ENCODE results near the gene PALS1.
"Not testable (repeated sequence)": the region's sequence is repeated elsewhere in the genome, so short reads cannot be mapped to it uniquely, and the experiment has no call there.

The PALS1 gene

DNA sequence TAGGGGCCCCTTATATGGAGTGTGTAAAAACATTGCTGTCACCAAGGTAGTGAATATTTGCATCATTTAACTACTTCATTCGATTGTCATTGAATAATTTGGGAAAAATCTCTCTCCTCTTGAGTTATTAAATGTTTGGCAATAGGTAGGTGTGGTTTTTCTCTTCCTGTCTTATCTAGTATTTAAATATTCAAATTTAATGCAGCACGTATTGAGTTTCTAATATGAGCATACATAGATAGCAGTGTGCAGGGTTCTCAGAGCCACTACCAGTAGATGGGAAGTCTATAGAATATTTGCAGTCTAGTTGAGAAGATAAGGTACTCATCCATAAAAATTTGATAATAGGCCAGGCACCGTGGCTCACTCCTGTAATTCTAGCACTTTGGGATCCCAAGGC, 16.7 kb downstream of the PALS1 start:
- DNase-seq (ENCODE audit: low read depth in 2 of 2, low spot score in 1 of 2) = no peak

DNA sequence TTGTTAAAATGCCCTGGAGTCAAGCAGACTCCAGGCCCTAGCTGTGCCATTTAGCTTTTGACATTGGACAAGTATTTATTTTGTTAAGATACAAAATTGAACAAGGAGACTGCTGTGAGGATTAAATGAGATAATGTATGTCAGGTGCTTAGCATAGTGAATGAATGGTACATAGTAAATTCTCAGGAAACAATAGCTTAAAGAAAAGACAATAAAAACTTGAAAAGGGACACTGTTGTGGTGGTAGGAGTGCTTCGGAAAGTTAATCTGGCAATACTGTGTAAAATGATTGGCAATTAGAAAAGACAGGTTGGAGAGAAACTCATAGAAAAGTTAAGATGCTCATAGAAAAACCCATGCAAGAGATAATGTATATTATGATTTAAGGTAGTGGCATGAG, 19.7 kb downstream of the PALS1 start:
- DNase-seq (ENCODE audit: low read depth in 2 of 2, low spot score in 1 of 2) = no peak

DNA sequence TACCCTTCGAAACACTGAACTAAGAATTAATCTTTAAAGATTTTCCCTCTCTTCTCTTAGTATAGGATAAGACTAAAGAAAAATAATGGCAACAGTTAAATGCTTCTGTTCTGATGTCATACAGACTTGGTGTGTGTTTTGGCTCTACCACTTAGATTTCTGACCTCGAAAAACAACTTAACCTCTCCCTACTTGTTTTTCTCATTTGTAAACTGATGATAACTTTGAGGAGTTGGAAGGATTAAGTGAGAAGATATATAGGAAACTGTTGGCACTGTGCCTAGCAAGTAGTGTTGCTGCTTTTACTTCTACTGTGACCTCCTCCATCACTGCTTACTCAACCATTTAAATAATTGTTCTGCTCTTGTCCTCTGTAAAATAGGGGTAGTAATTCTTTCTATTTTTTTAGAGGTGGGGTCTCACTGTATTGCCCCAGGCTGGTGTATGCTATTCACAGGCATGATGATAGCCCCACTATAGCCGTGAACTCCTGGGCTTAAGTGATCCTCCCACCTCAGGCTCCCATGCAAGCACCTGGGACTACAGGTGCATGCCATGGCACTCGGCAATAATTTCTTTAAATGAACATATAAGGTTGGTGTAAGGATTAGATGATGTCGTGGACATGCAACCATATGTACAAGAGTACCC, 22.4 kb downstream of the PALS1 start:
- DNase-seq (ENCODE audit: low read depth in 2 of 2, low spot score in 1 of 2) = no peak

DNA sequence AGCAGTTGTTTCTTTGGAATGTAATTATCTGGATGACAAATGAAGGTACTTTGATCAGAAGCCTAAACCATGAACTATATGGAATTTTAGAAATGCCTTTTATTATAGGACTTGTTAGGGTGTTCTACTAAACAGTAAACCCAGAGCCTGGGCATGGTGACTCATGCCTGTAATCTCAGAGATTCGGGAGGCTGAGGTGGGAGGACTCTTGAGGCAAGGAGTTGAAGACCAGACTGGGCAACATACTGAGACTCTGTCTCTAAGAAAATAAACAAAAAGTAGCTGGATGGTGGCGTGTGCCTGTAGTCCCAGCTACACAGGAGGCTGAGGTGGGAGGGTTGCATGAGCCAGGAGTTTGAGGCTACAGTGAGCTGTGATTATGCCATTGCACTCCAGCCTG, 23.9 kb downstream of the PALS1 start:
- no peak for DNase-seq (ENCODE audit: low read depth in 2 of 2, low spot score in 1 of 2)

DNA sequence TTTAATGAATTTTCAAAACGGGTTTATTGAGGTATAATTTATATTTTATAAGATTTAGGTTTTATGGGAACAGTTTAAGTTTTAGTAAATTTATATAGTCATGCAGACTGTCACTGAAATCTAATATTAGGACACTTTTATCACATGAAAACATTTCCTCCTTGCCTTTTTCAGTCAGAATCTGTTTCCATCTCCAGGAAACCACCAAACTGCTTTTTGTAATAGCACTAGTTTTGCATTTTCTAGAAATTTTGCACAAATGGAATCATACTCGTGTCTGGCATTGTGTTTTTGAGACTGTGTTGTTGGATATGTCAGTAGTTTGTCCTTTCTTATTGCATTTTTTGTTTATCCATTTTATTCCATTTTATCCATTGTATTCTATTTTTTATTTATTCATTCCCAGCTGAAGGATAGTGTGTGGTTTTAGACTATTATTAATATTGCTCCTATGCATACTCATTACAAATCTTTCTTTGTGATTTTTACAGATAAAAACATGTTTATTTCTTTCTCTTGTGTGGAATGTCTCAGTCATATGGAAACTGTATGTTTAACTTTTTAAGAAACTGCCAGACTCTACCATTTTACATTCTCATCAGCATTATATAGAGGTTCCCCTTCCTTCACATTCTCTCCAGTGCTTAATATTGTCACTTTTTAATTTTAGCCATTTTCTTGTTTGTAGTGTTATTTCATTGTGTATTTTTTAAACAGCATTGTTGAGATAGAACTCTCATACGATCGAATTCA, 26.5 kb downstream of the PALS1 start:
- no peak for DNase-seq (ENCODE audit: low read depth in 2 of 2, low spot score in 1 of 2)

DNA sequence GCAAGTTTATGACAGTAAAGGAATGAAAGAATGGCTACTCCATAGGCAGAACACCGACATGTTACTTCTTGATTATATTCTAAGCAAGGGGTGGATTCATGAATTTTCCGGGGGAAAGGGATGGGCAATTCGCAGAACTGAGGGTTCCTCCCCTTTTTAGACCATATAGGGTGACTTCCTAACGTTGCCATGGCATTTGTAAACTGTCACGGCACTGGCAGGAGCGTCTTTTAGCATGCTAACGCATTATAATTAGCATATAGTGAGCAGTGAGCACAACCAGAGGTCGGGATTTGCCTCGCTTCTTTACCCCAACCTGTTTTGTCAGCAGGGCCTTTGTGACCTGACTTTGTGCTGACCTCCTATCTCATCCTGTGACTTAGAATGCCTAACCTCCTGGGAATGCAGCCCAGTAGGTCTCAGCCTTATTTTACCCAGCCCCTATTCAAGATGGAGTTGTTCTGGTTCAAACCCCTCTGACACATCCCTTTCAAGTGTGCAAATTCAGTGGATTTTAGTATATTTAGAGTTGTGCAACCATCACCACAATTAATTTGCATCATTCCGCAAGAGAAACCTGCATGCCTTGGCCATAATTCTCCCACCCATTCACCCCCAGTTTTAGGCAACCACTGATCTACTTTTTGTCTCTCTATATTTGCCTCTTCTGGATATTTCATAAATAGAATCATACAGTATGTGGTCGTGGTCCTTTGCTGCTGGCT, 27.4 kb downstream of the PALS1 start:
- no peak for DNase-seq (ENCODE audit: low read depth in 2 of 2, low spot score in 1 of 2)

DNA sequence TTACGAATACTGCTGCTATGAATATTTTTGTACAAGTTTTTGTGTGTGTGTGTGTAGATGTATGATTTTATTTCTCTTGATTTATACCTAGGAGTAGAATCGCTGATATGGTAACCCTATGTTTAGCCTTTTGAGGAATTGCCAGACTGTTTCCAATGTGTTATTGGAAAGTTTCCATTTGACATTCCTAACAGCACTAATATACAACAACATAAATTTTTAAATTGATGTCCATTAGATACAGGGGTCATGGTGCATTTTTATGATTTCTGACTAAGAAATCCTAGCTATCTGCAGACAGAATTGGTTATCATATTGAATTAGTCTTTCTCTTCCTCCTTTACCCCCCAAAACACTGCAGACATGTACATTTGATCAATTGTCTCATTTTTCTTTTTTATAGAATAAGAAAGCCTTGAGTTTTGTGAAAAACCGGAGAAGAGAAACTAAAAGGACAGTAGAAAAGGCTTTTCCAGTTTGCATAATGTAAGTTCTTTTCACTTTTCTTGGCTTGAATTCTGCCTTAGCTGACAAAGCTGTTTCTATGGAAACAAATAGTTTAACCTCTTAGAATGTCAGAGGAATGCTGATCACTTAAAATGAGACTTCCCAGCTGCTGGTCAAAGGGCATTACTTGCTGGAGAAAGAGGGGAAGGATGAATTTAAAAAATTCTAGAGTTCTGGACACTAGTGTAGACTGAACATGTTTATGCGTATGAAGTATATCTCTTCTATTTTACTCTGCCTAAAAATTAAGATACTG, 28.2 kb downstream of the PALS1 start:
- DNase-seq (ENCODE audit: low read depth in 2 of 2, low spot score in 1 of 2) = no peak

DNA sequence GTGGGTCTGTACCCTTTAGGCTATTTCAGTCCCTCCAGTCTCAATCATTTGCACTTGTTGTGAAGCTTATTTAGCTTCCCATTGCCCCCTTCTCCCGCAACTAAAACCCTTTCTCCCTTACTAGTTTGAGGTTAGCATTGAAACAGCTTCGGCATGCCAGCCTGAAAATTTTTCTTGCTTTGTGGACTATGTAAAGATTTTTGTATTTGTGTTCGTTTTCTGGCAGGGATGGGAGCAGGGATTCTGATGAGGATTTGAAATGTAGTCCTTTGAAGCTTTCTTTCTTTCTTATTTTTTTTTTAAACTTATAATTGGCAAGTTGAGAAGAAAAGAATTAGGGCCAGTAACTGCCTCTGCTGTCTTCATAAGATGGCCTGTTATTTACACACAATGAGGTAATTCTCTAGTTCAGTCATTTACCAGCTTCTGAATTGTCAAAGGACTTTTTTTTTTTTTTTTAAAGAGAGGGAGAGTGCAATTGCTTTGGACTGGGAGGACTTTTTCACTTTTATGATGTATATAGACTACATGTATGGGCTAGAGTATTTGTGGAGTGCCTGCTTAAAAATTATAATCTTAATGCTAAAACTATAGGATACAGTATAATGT, 29.0 kb downstream of the PALS1 start:
- no peak for DNase-seq (ENCODE audit: low read depth in 2 of 2, low spot score in 1 of 2)

DNA sequence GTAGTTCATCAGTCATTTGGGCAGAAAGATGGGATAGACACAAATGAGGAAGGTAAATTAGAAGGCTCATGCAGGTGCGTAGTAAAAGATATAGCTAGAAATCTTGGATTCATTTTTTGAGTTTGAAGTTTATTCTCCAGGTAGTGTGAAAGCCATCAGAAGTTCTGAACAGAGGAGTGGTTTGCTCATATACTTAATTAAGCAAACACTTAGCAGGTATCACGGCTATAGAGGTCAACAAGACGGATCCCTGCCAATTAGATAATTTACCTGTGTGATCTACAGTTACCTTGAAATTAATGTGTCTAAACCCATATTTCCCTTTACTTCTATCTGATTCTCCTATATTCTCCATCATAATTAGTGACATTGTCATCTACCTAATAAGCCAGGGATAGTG, 29.7 kb downstream of the PALS1 start:
- DNase-seq (ENCODE audit: low read depth in 2 of 2, low spot score in 1 of 2) = no peak

DNA sequence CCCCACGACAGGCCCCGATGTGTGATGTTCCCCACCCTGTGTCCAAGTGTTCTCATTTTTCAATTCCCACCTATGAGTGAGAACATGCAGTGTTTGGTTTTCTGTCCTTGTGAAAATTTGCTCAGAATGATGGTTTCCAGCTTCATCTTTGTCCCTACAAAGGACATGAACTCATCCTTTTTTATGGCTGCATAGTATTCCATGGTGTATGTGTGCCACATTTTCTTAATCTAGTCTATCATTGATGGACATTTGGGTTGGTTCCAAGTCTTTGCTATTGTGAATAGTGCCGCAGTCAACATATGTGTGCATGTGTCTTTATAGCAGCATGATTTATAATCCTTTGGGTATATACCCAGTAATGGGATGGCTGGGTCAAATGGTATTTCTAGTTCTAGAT, 32.0 kb downstream of the PALS1 start:
- not testable (repeated sequence) for DNase-seq (ENCODE audit: low read depth in 2 of 2, low spot score in 1 of 2)

DNA sequence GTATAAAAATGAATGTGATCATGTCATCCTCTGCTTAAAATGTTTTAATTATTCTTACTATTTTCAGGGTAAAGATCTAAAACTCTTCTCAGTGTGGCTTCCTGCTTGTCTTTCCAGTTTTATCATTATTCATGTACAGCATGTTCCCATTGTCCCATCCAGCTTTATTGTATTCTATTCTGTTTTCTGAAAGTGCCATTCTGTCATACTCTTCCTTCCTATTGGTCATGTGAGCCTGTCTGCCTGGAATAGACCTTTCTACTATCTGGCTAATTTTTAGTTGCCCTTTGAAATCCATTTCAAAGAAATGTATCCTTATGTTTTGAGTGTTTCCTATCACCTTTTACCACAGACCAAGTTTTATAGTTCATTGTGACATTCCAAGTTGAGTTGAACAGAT, 34.9 kb downstream of the PALS1 start:
- DNase-seq (ENCODE audit: low read depth in 2 of 2, low spot score in 1 of 2) = no peak

DNA sequence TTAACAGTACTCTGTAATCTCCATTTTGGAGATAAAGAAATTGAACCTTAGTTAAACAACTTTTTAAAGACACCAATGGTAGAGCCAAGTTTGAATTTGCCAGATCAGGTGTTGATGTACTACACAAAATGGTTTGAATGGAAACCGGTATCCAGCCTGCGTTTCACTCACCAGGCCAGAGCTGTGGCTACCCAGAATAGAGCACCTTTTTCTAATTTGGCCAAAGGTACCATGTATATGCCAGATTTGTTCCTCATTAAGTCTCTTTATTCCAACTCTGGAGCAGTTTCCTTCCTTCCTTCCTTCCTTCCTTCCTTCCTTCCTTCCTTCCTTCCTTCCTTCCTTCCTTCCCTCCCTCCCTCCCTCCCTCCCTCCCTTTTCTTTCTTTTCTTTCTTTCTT, 39.3 kb downstream of the PALS1 start:
- DNase-seq (ENCODE audit: low read depth in 2 of 2, low spot score in 1 of 2) = no peak

DNA sequence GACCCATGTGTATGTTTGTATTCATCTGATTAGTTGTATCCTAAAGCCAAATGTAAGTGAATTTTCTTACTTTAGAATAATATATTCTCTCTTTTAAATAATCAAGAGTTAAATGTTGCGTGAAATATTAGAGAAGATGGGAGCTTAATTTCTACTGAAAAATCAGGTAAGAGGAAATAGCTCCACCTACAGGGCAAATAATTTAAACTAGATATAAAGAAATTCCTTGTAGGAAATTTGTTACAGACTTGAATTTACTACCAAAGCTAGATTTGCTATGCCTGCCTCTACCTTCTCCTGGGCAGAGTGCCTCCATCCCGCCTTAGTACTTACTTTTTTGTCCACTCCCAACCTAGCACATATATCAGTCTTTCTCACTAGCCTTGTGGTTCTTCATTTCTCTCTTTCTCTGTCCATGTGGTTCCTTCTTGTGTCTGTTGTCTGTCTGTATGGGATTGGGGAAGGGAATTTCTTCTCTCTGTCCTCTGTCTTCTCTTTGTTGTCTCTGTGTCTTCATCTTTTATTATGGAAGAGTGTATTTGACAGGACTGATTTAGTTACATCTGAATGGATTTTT, 44.7 kb downstream of the PALS1 start:
- no peak for DNase-seq (ENCODE audit: low read depth in 2 of 2, low spot score in 1 of 2)

Measured in stimulated activated CD8-positive, alpha-beta memory T cell treated with anti-CD3 and anti-CD28 coated beads, Interleukin-4, amount 100 ng/mL, for 1 hour (primary cell).